Right atrium auricular region (tissue), 2 donors: ENCODE measurements around the gene CERK. TPM values are rescaled to one million over a fixed set of nuclear protein-coding genes. Genes with fewer than 3 reads are reported as not detected.

ENCODE experiments used
- DNase-seq: peaks from one replicate; pipeline ENCODE4 v3.0.0-alpha.2; 2019; ENCODE audit warnings: low spot score
- H3K27ac ChIP-seq, 2 donors: fragments of 200-600 bp; sonication (generic); 1 replicate in 1 of 2; 2 replicates in 1 of 2; pipeline ENCODE4 v1.5.1; 2016 to 2019
- H3K27me3 ChIP-seq, 2 donors: fragments of 200-600 bp; sonication (generic); one replicate each; pipeline versions ENCODE4 v1.5.1 to v1.6.0; 2017 to 2019
- H3K36me3 ChIP-seq: fragments of 200-600 bp; sonication (generic); one replicate; pipeline ENCODE4 v1.5.1; 2016
- H3K4me1 ChIP-seq, 2 donors: fragments of 200-600 bp; sonication (generic); one replicate each; pipeline versions ENCODE4 v1.5.1 to v1.6.0; 2017 to 2019
- H3K4me3 ChIP-seq, 2 donors: fragments of 200-600 bp; sonication (generic); 1 replicate in 1 of 2; 2 replicates in 1 of 2; pipeline ENCODE4 v1.5.1; 2017 to 2019; ENCODE audit warnings: mild to moderate bottlenecking in 1 of 2, moderate library complexity in 1 of 2
- H3K9me3 ChIP-seq, 2 donors: fragments of 200-600 bp; sonication (generic); one replicate each; pipeline ENCODE4 v1.5.1; 2019
- total RNA-seq, 2 donors: library from RNA; depleted of rRNA; stranded (reverse); fragments of >200 nt; gene quantifications; one replicate each; pipeline ENCODE4 v1.1.0, GENCODE V29; 2016
- TF ChIP-seq, protein P1 (sequence below), 2 donors: fragments of 200-600 bp; sonication (generic); IDR thresholded peaks; one replicate each; pipeline ENCODE4 v1.5.1; 2019; ENCODE audit warnings: antibody characterized with exemption in 2 of 2

Gene CERK
- total RNA-seq, 2 donors from 2014 or later: 46.0 to 59.8 TPM

DNA sequence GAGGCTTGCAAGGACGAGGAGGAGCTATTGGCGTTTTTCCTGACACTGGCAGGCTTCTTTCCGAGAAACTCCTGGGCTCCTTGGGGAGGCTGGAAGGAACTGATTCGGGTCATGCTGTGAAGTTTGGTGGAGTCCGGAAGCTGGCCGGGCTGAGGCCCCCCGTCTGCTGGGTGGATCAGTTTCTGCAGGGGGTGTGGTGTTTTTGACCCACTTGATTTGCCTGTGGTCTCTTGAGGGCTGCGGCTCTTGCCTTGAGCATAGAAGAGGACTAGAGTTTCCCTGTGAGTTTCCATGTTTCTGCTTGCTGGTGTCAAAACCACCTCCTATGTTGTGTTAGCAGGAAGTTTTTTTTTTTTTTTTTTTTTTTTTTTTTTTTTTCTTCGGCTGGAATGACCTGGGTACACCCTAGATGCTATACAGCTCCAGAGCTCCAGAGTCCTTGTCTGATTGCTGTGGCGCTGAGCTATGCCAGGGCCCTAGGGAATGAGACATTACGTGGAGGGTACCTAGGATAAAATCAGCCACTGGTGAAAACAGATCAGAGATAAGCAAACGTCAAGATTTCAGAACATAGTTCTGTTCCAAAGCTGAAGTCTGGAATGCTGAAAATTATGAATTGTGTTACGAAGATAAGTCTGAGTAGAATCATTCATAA, 25.1 kb upstream of the CERK start:
- peak; percentile 90 for DNase-seq

DNA sequence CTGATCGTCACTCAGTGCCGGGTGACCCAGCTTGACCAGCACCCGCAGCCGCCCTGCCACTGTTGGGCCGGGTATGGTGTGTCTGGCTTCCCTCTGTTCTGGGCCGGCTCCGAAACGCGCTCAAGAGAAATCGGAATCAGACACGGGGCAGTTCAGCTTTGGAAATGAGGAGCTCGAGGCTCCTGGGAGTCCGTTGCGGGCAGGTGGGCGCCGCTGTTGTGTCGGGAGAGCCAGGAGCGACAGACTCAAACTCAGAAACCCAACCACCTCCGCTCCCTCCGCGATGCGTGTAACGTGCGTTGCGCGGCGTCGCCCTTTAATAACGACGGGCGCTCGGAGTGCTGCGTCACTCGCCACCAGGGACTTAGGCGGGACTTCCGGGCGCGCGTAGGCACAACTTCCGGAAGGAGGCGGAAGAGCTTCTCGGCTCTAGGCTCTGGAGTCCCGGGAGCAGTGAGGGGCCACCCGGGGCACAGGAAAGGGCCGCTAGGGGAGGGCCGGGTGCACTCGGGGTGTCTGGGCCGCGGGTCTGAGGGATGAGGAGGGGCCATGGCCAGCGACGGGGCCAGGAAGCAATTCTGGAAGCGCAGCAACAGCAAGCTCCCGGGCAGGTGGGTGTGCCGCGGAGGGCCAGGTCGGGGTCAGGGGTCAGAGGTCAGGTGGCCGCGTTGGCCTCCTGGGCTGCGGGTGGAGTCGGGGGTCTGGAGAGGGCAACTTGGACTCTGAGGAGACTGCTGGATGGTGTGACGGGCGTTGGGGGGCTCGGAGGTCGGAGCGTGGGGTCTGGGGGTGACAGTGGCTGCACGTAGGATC, 24.4 kb upstream of the CERK start, which contains the start of gene TBC1D22A:
Gene TBC1D22A (plus strand): TSS at position 413 of the 813 bp plus-strand sequence. CDS start 137 bp downstream, at position 550.
- DNase-seq: peak; percentile 96
- H3K4me1 ChIP-seq: peaks cover 0 to 45% of the 10 kb centered on the region in 2 donors
- H3K27me3 ChIP-seq: no peaks in the 10 kb centered on the region
- H3K36me3 ChIP-seq: no peaks in the 10 kb centered on the region
- H3K9me3 ChIP-seq: no peaks in the 10 kb centered on the region
- H3K4me3 ChIP-seq: peak within 1 kb of the TSS; percentile 94 to 97
- TF ChIP-seq, protein P1, sequence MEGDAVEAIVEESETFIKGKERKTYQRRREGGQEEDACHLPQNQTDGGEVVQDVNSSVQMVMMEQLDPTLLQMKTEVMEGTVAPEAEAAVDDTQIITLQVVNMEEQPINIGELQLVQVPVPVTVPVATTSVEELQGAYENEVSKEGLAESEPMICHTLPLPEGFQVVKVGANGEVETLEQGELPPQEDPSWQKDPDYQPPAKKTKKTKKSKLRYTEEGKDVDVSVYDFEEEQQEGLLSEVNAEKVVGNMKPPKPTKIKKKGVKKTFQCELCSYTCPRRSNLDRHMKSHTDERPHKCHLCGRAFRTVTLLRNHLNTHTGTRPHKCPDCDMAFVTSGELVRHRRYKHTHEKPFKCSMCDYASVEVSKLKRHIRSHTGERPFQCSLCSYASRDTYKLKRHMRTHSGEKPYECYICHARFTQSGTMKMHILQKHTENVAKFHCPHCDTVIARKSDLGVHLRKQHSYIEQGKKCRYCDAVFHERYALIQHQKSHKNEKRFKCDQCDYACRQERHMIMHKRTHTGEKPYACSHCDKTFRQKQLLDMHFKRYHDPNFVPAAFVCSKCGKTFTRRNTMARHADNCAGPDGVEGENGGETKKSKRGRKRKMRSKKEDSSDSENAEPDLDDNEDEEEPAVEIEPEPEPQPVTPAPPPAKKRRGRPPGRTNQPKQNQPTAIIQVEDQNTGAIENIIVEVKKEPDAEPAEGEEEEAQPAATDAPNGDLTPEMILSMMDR (IDR thresholded peaks at IDR 0.05): peak in 1 of 2 donors; percentile 15
- peak within 1 kb of the TSS; percentile 95 for H3K27ac ChIP-seq

More for the DNA sequence above, 25.1 kb upstream of the CERK start:
- no peaks in the 10 kb centered on the region for H3K9me3 ChIP-seq
- H3K36me3 ChIP-seq: no peaks in the 10 kb centered on the region
- peaks cover 0 to 51% of the 10 kb centered on the region in 2 donors for H3K4me1 ChIP-seq
- peak overlapping the region; percentile 94 to 97 for H3K4me3 ChIP-seq
- H3K27me3 ChIP-seq: no peaks in the 10 kb centered on the region
- H3K27ac ChIP-seq: peak overlapping the region; percentile 95
- TF ChIP-seq, protein P1 (IDR thresholded peaks at IDR 0.05): no peak

DNA sequence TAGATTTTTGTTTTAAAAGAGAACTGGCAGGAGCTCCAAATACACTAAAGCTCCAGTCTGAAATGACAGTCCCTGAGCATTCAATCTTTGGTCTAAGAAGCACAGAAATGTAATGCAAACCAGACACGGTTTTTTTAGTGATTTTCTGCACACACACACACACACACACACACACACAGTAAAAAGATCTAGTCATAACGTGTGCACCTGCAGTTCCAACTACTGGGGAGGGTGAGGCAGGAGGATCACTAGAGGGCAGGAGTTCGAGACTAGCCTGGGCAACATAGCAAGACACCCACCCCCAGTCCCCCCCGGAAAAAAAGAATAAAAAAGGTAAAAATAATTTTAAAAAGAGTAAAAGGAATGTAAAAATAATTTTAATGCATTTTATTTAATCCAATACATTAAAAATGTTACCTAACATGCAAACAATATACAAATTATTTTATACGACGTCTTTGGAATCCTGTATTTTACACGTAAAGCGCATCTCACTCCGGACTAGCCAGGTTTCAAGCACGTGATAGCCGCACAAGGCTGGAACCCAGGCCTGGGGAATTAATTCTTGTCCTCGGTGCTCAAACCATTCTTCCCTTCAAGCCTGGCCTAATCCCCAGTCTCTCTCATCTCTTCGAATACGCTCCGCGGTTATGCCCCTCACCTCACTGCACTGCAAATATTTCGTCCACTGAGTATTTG, 23.6 kb upstream of the CERK start:
- Histone ChIP-seq H3K27ac (peak overlapping the region; percentile 95), H3K4me1 (peaks cover 0 to 44% of the 10 kb centered on the region in 2 donors), H3K4me3 (peak overlapping the region; percentile 94 to 97), H3K36me3 (no peaks in the 10 kb centered on the region), H3K27me3 (no peaks in the 10 kb centered on the region), H3K9me3 (no peaks in the 10 kb centered on the region)
- TF ChIP-seq, protein P1 (IDR thresholded peaks at IDR 0.05): no peak
- no peak for DNase-seq

DNA sequence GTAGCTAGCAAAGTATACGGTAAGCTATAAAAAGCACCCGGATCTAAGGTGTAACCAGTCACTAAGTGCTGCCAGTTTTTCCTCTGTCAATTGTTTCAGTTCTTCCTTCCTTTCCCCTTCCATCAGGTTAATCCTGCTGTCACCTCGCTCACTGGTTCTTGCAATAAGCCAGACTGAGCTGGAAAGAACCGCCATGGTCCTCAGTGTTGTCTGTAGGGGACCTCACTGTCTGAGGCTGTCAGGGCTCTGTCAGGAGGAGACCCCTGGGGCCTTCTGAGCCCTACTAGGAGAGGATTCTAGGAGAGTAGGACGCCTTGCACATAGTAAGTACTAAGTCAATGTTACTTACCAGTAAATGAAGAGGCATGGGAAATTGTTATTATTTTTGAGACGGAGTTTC, 23.0 kb upstream of the CERK start:
- peak overlapping the region in 1 of 2 donors; percentile 95 for H3K27ac ChIP-seq
- peaks cover 0 to 38% of the 10 kb centered on the region in 2 donors for H3K4me1 ChIP-seq
- H3K27me3 ChIP-seq: no peaks in the 10 kb centered on the region
- no peak for DNase-seq
- H3K36me3 ChIP-seq: no peaks in the 10 kb centered on the region
- H3K9me3 ChIP-seq: no peaks in the 10 kb centered on the region
- TF ChIP-seq, protein P1 (IDR thresholded peaks at IDR 0.05): no peak
- no peak overlapping the region for H3K4me3 ChIP-seq

DNA sequence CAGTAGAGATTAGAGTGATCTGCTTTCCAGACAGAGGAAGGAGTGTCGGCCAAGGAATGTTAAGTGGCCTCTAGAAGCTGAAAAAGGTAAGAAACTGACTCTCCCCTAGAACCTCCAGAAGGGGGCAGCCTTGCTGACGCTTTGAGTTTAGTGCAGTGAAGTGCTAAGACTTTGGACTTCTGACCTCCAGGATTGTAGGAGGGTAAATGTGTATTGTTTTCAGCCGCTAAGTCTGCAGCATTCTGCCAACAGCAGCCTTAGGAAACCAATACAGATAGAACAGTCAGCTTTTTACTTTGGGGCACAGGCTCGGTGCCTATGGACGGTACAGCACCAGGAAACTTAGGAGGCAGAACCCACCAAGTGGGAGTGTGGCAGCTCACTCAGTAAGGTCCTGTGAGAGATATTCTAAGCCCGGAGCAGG, 20.8 kb upstream of the CERK start:
- DNase-seq: no peak
- Histone ChIP-seq H3K27me3 (no peaks in the 10 kb centered on the region), H3K4me1 (peaks cover 0 to 44% of the 10 kb centered on the region in 2 donors), H3K36me3 (no peaks in the 10 kb centered on the region), H3K9me3 (no peaks in the 10 kb centered on the region), H3K4me3 (no peak overlapping the region), H3K27ac (no peak overlapping the region)
- TF ChIP-seq, protein P1 (IDR thresholded peaks at IDR 0.05): peak; percentile 56 to 75
